Adrenal gland (tissue), 12 donors: Measurements from ENCODE around the gene PXDN. TPM values are rescaled to one million over a fixed set of nuclear protein-coding genes. Genes with fewer than 3 reads are reported as not detected.
"Not testable (repeated sequence)": the region's sequence is repeated elsewhere in the genome, so short reads cannot be mapped to it uniquely, and the experiment has no call there.

ENCODE experiments used
- DNase-seq, 7 donors: peaks; one replicate each; pipeline ENCODE4 v3.0.0-alpha.2; 2019 to 2020
- H3K27ac ChIP-seq, 5 donors: fragments of 200-600 bp; sonication (generic) in 4 of 5; 1 replicate in 3 of 5; 2 replicates in 2 of 5; pipeline versions ENCODE4 v1.5.1 to v1.8.0; 2016 to 2020; ENCODE audit warnings: mild to moderate bottlenecking in 1 of 5
- H3K27me3 ChIP-seq: fragments of 200-600 bp; 2 replicates; pipeline ENCODE4 v1.8.0; 2021
- H3K36me3 ChIP-seq, 2 donors: fragments of 200-600 bp; replicated peaks in 1 of 2; 1 replicate in 1 of 2; 2 replicates in 1 of 2; pipeline versions ENCODE4 v1.5.1 to v1.8.0; 2018 to 2022
- H3K4me1 ChIP-seq, 2 donors: fragments of 200-600 bp; replicated peaks in 1 of 2; 1 replicate in 1 of 2; 2 replicates in 1 of 2; pipeline versions ENCODE4 v1.5.1 to v1.8.0; 2018 to 2021
- H3K4me3 ChIP-seq, 4 donors: fragments of 200-600 bp; sonication (generic) in 3 of 4; one replicate each; pipeline ENCODE4 v1.5.1; 2016 to 2018
- H3K9me3 ChIP-seq, 3 donors: fragments of 200-600 bp; sonication (generic) in 1 of 3; replicated peaks in 1 of 3; 1 replicate in 2 of 3; 2 replicates in 1 of 3; pipeline versions ENCODE4 v1.5.1 to v1.8.0; 2016 to 2021
- CTCF ChIP-seq, 6 experiments: fragments of 450-650 bp in 4 of 6; fragments of 200-600 bp in 2 of 6; sonication (generic) in 1 of 6; IDR thresholded peaks; 1 replicate in 5 of 6; 2 replicates in 1 of 6; pipeline versions ENCODE4 v1.5.1 to v1.8.0; 2016 to 2021; ENCODE audit warnings: antibody characterized with exemption in 6 of 6, mild to moderate bottlenecking in 2 of 6, moderate library complexity in 1 of 6
- POLR2A ChIP-seq, 2 donors: fragments of 450-650 bp; IDR thresholded peaks; one replicate each; pipeline ENCODE4 v1.6.1; 2017; ENCODE audit warnings: antibody characterized with exemption in 2 of 2, mild to moderate bottlenecking in 2 of 2, moderate library complexity in 1 of 2
- WGBS, 4 donors: extraction: QIAGEN DNeasy Blood & Tissue Kit in 2 of 4; methylation state at CpG; one replicate each; pipeline versions ENCODE4 v1.1.5 to v1.1.7; 2013 to 2017; 5-methylcytosine and 5-hydroxymethylcytosine counted together
- intact Hi-C, 2 donors: fragments of 100-400 bp; cut with DNase I; formaldehyde crosslinking; loops; one replicate each; pipeline versions ENCODE4 v1.14.1 to v1.15.0; 2022 to 2023
- polyA plus RNA-seq, 3 donors: library from polyadenylated mRNA; stranded (reverse); fragments of 200-250 nt in 2 of 3; fragments of 350-450 nt in 1 of 3; fragmentation: Illumina TruSeq in 1 of 3; extraction: RNeasy Lipid Tissue Mini Kit (QIAGEN cat#74804) in 1 of 3; gene quantifications; one replicate each; pipeline ENCODE4 v1.2.3, GENCODE V29; 2013 to 2014
- total RNA-seq, 9 donors: library from RNA; depleted of rRNA in 4 of 9; stranded (reverse); fragments of >200 nt in 4 of 9; fragments of 120-200 nt in 1 of 9; fragmentation: NEBNext Ultra II Directional in 1 of 9; extraction: Animal tissue kit (Norgen Biotek cat#: 25700) in 1 of 9; gene quantifications; one replicate each; pipeline versions ENCODE4 v1.1.0 to v1.2.4, GENCODE V29; 2013 to 2023
- donor health status: healthy with polysubstance abuse.
- donor health status: Bipolar disorder and iron deficiency.
- donor health status: DM: yes; HTN: yes; CAD: no.
- donor health status: DM: no; HTN: no; CAD: no.
- donor health status: DM: no; HTN: no; CAD: no.
- donor health status: DM: yes; HTN: yes; CAD: no.

Gene PXDN
- total and polyA plus RNA-seq, 12 donors = 8.5 to 39.5 (median 22.1) TPM

- no peak for TF ChIP-seq CTCF (IDR thresholded peaks at IDR 0.05)
- TF ChIP-seq POLR2A (IDR thresholded peaks at IDR 0.05) = no peak
- Histone ChIP-seq H3K4me3 (no peak overlapping the region), H3K9me3 (no peaks in the 10 kb centered on the region), H3K27ac (no peak overlapping the region), H3K27me3 (no peaks in the 10 kb centered on the region), H3K36me3 (peaks cover 0 to 17% of the 10 kb centered on the region in 2 donors), H3K4me1 (no peaks in the 10 kb centered on the region)
- intact Hi-C loops = no loop called here
- 77 to 84% (median 81%) methylated on average over 7 to 20 of the region's 20 CpGs for WGBS, 4 donors
- DNase-seq = no peak
These were observed 62.8 kb downstream of the PXDN start for GRCh38 chr2:1681323-1682180.

- H3K9me3 ChIP-seq = no peaks in the 10 kb centered on the region
- no peaks in the 10 kb centered on the region for H3K4me1 ChIP-seq
- DNase-seq = no peak
- no peak for TF ChIP-seq CTCF (IDR thresholded peaks at IDR 0.05)
- TF ChIP-seq POLR2A (IDR thresholded peaks at IDR 0.05) = no peak
- H3K36me3 ChIP-seq = peaks cover 0 to 21% of the 10 kb centered on the region in 2 donors
- no peak overlapping the region for H3K27ac ChIP-seq
- intact Hi-C loops = no loop called here
- H3K4me3 ChIP-seq = no peak overlapping the region
- H3K27me3 ChIP-seq = no peaks in the 10 kb centered on the region
- 56 to 86% (median 63%) methylated on average over 2 to 3 of the region's 3 CpGs for WGBS, 4 donors
These were observed 63.3 kb downstream of the PXDN start for GRCh38 chr2:1681017-1681318.

- Histone ChIP-seq H3K36me3 (peaks cover 0 to 21% of the 10 kb centered on the region in 2 donors), H3K27me3 (no peaks in the 10 kb centered on the region), H3K4me3 (no peak overlapping the region), H3K4me1 (no peaks in the 10 kb centered on the region), H3K27ac (no peak overlapping the region), H3K9me3 (no peaks in the 10 kb centered on the region)
- intact Hi-C loops = no loop called here
- TF ChIP-seq POLR2A (IDR thresholded peaks at IDR 0.05) (no peak), CTCF (IDR thresholded peaks at IDR 0.05) (no peak)
- WGBS, 4 donors = 87 to 89% (median 89%) methylated on average over 18 to 33 of the region's 33 CpGs
- no peak for DNase-seq
These were observed 63.9 kb downstream of the PXDN start for GRCh38 chr2:1680222-1681016.

GRCh38 chr2:1679488-1680039 lies 64.8 kb downstream of the PXDN start:
- WGBS, 4 donors = 74 to 89% (median 88%) methylated on average over 11 of the region's 11 CpGs
- H3K27ac ChIP-seq, H3K9me3 ChIP-seq, H3K4me3 ChIP-seq, intact Hi-C loops, DNase-seq, H3K4me1 ChIP-seq, H3K27me3 ChIP-seq: not testable (repeated sequence)
- H3K36me3 ChIP-seq = peaks cover 0 to 21% of the 10 kb centered on the region in 2 donors

- intact Hi-C loops = not testable (repeated sequence)
- WGBS, 4 donors = 81 to 92% (median 87%) methylated on average over 7 of the region's 7 CpGs
- H3K36me3 ChIP-seq = peaks cover 0 to 21% of the 10 kb centered on the region in 2 donors
These were observed 65.2 kb downstream of the PXDN start for GRCh38 chr2:1679065-1679464.

More at GRCh38 chr2:1679065-1679464, 65.2 kb downstream of the PXDN start:
- not testable (repeated sequence) for H3K4me1 ChIP-seq, H3K4me3 ChIP-seq, H3K9me3 ChIP-seq, H3K27ac ChIP-seq, H3K27me3 ChIP-seq, DNase-seq
